RPMI7951 (cell line): ENCODE data around the gene ZNF75A. TPM values are rescaled to one million over a fixed set of nuclear protein-coding genes. Genes with fewer than 3 reads are reported as not detected.

Experiments
- DNase-seq: peaks from one replicate; pipeline ENCODE4 v3.0.0-alpha.2; 2012; ENCODE audit warnings: low read depth
- total RNA-seq: library from RNA; depleted of rRNA; stranded (reverse); fragments of >200 nt; shearing (Covaris generic); gene quantifications from 2 replicates; pipeline ENCODE4 v1.2.3, GENCODE V29; 2014; rRNA removed

The ZNF75A gene
- total RNA-seq, 1 experiment from 2014 or later, result 16.0 TPM

DNA sequence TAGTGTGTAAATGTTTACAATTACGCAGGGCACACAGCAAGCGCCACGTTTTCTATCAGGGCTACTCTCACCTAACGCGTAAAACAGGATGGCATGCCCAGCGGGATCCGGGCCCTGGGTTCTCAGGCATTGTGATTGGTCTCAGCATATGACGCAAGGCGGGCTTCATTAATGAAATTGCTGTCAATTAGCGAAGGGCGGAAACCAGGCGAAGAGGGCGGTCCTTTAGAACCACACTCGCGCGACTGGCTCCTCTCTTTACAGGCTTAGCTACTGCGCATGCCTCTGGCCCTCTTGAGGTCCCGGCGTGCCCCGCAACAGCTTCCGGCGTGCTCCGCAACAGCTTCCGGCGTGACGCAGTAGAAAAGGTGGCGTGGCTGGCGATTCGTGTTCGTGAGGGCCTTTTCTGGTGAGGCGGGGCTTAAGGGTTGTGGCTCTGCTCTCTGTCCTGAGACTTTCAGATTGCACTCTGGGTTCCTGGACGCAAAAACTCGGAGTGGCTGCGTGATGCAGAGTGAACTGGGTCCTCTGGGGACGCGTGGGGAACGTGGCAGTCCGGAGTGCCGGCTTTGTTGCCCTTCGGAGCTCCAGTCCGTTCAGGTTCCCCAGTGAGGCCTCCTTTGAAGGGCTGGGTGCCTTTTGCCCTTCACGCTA is 59.6 kb downstream of the ZNF75A start:
- peak; percentile 94 for DNase-seq

Other genes with a start within 250 kb of the ZNF75A start
- 24.9 and 33.1 TPM in 2 replicates for gene IL32, start 239.9 kb upstream of the ZNF75A start, total RNA-seq
- not detected in 2 replicates for gene ZSCAN10, start 206.2 kb upstream of the ZNF75A start, total RNA-seq
- 8.8 and 9.3 TPM in 2 replicates for gene ZNF205, start 192.9 kb upstream of the ZNF75A start, total RNA-seq
- 1.6 and 2.0 TPM in 2 replicates for gene ZNF213, start 170.5 kb upstream of the ZNF75A start, total RNA-seq
- gene OR1F1, start 117.3 kb upstream of the ZNF75A start, total RNA-seq, result 0.36 TPM in 1 of 2 replicates, not detected in the other
- gene ZNF200, start 70.3 kb upstream of the ZNF75A start, total RNA-seq, result 9.8 and 14.9 TPM in 2 replicates
- gene MEFV, start 48.9 kb upstream of the ZNF75A start, total RNA-seq, result 4.3 and 4.8 TPM in 2 replicates
- 19.8 and 28.6 TPM in 2 replicates for gene ZNF263, start 22.0 kb upstream of the ZNF75A start, total RNA-seq
- 4.4 and 5.0 TPM in 2 replicates for gene TIGD7, start 67 bp upstream of the ZNF75A start, total RNA-seq
- not detected in 2 replicates for gene OR2C1, start 50.4 kb downstream of the ZNF75A start, total RNA-seq
- gene ZSCAN32, start 95.5 kb downstream of the ZNF75A start, total RNA-seq, result 6.7 and 8.1 TPM in 2 replicates
- 4.9 and 7.9 TPM in 2 replicates for gene ZNF174, start 95.7 kb downstream of the ZNF75A start, total RNA-seq
- gene ZNF597, start 138.0 kb downstream of the ZNF75A start, total RNA-seq, result 1.7 and 1.8 TPM in 2 replicates
- 5.1 and 5.6 TPM in 2 replicates for gene NAA60, start 138.2 kb downstream of the ZNF75A start, total RNA-seq
- gene C16orf90, start 190.0 kb downstream of the ZNF75A start, total RNA-seq, result not detected in 2 replicates
- gene CLUAP1, start 195.5 kb downstream of the ZNF75A start, total RNA-seq, result 15.5 and 22.1 TPM in 2 replicates